ENCODE data around the gene MAP3K2. TPM values are rescaled to one million over a fixed set of nuclear protein-coding genes. Genes with fewer than 3 reads are reported as not detected.

The MAP3K2 gene
- total and polyA plus RNA-seq, 4 donors: 6.6 to 79.3 (median 40.6) TPM

Small RNA genes within 50 kb of the gene (microRNA-seq; reads per million reads assigned to microRNA genes)
- 0.60 to 0.99 reads per million in 2 donors for gene MIR4783

Other genes starting within 250 kb of the MAP3K2 start
- gene CYP27C1, start 167.7 kb downstream of the MAP3K2 start, total RNA-seq: under 1 TPM; 0.16 to 0.42 TPM
- gene CYP27C1, start 167.7 kb downstream of the MAP3K2 start, polyA plus RNA-seq: not detected
- 10 to 100 TPM; 31.3 to 45.5 TPM for gene ERCC3, start 93.8 kb downstream of the MAP3K2 start, total RNA-seq
- 10 to 100 TPM; 13.4 to 52.2 TPM for gene ERCC3, start 93.8 kb downstream of the MAP3K2 start, polyA plus RNA-seq
- gene PROC, start 30.5 kb upstream of the MAP3K2 start, total RNA-seq: under 1 TPM in 1 of 2 donors, not detected in 1; 0.58 TPM
- under 1 TPM; 0.26 to 0.50 TPM for gene PROC, start 30.5 kb upstream of the MAP3K2 start, polyA plus RNA-seq
- gene IWS1, start 138.5 kb upstream of the MAP3K2 start, total RNA-seq: 10 to 100 TPM; 37.1 to 40.2 TPM
- gene IWS1, start 138.5 kb upstream of the MAP3K2 start, polyA plus RNA-seq: 10 to 100 TPM; 14.0 to 27.6 TPM
- 1 to 10 TPM in 1 of 2 donors, under 1 TPM in 1; 0.32 to 2.0 TPM for gene MYO7B, start 147.7 kb upstream of the MAP3K2 start, total RNA-seq
- 10 to 100 TPM in 1 of 2 donors, 1 to 10 TPM in 1; 1.1 to 26.3 TPM for gene MYO7B, start 147.7 kb upstream of the MAP3K2 start, polyA plus RNA-seq

All from aorta (tissue), 4 donors.